HepG2 (cell line): ENCODE measurements around the gene ZNF628. TPM values are rescaled to one million over a fixed set of nuclear protein-coding genes. Genes with fewer than 3 reads are reported as not detected.

Source experiments
- ATAC-seq: fragments of 200-7000 bp; cut with Tn5 transposase; 3 replicates; pipeline ENCODE4 v1.9.1; 2020; ENCODE audit warnings: mild to moderate bottlenecking, moderate library complexity
- BruUV-seq: library from RNA; stranded (reverse); fragments of 400-500 nt; replicated peaks from 2 replicates; lab custom pipeline; 2021; lab: Mats Ljungman, UMichigan
- CTCF ChIA-PET: fragments of 300-600 bp; formaldehyde crosslinking; extraction: SDS; loops from one replicate; lab custom pipeline; 2021; ENCODE audit warnings: low total read pairs, inconsistent platforms, low intra/inter-chr PET ratio; lab: Yijun Ruan, JAX
- POLR2A ChIA-PET: fragments of 350-600 bp; sonication (Branson Sonifier 250); formaldehyde crosslinking; loops from one replicate; lab custom pipeline; 2020; ENCODE audit warnings: antibody characterized with exemption, inconsistent platforms; lab: Yijun Ruan, JAX
- DNase-seq: peaks from one replicate; pipeline ENCODE4 v3.0.0-alpha.2; 2015; ENCODE audit warnings: low spot score
- FAIRE-seq: peaks from 3 replicates; lab custom pipeline; 2011; peaks lifted over from hg19 to GRCh38; lab: Jason Lieb, UNC
- H2AFZ ChIP-seq: one replicate; pipeline ENCODE4 v1.6.1; 2011; ENCODE audit warnings: low read length, inconsistent platforms
- H3K27ac ChIP-seq: fragments of 300-600 bp; 3 replicates; pipeline ENCODE4 v1.8.0; 2011; ENCODE audit warnings: mixed run types, mild to moderate bottlenecking, mixed read lengths, low read length, inconsistent platforms; ENCODE audit not compliant: insufficient read depth; ENCODE audit errors: extremely low read length
- H3K27me3 ChIP-seq, 2 experiments: fragments of 200-600 bp in 1 of 2; 2 replicates in 1 of 2; 3 replicates in 1 of 2; pipeline versions ENCODE4 v1.6.0 to v1.8.0; 2011; ENCODE audit warnings: low read length in 2 of 2, mild to moderate bottlenecking in 2 of 2, moderate library complexity in 2 of 2, inconsistent platforms in 1 of 2; ENCODE audit not compliant: insufficient read depth in 2 of 2, control insufficient read depth in 1 of 2
- H3K36me3 ChIP-seq, 2 experiments: fragments of 200-600 bp in 1 of 2; replicated peaks in 1 of 2; 2 replicates in 1 of 2; 3 replicates in 1 of 2; pipeline versions ENCODE4 v1.5.1 to v1.8.0; 2011; ENCODE audit warnings: low read length in 2 of 2, inconsistent platforms in 1 of 2; ENCODE audit not compliant: insufficient read depth in 2 of 2, control insufficient read depth in 1 of 2
- H3K4me1 ChIP-seq: 2 replicates; pipeline ENCODE4 v1.5.1; 2012; ENCODE audit warnings: low read length, inconsistent platforms; ENCODE audit not compliant: insufficient read depth
- H3K4me2 ChIP-seq: 2 replicates; pipeline ENCODE4 v1.6.0; 2011; ENCODE audit warnings: low read depth, low read length, inconsistent platforms
- H3K4me3 ChIP-seq, 3 experiments: fragments of 200-600 bp in 1 of 3; sonication (generic), shearing (Covaris generic) in 1 of 3; replicated peaks in 1 of 3; 2 replicates each; pipeline ENCODE4 v1.5.1; 2011 to 2016; ENCODE audit warnings: low read length in 3 of 3, inconsistent platforms in 2 of 3, low read depth in 2 of 3, mild to moderate bottlenecking in 2 of 3, control low read depth in 1 of 3, mixed read lengths in 1 of 3; ENCODE audit not compliant: insufficient read depth in 1 of 3
- H3K79me2 ChIP-seq: one replicate; pipeline ENCODE4 v1.6.1; 2011; ENCODE audit warnings: low read length, inconsistent platforms; ENCODE audit not compliant: insufficient read depth
- H3K9ac ChIP-seq: 2 replicates; pipeline ENCODE4 v1.6.0; 2011; ENCODE audit warnings: mild to moderate bottlenecking, low read depth, low read length, inconsistent platforms; ENCODE audit not compliant: insufficient read depth
- H3K9me3 ChIP-seq: 2 replicates; pipeline ENCODE4 v1.5.1; 2012; ENCODE audit warnings: mild to moderate bottlenecking, low read length
- H4K20me1 ChIP-seq: 2 replicates; pipeline ENCODE4 v1.6.0; 2011; ENCODE audit warnings: inconsistent platforms, mild to moderate bottlenecking, low read length, moderate library complexity; ENCODE audit not compliant: insufficient read depth
- BCL3 ChIP-seq: sonication (generic); formaldehyde crosslinking; IDR thresholded peaks from 2 replicates; pipeline ENCODE4 v1.5.1; 2020; ENCODE audit warnings: mild to moderate bottlenecking, missing genetic modification reagents, moderate library complexity
- ELK4 ChIP-seq: sonication (generic); formaldehyde crosslinking; IDR thresholded peaks from 2 replicates; pipeline ENCODE4 v1.9.0; 2021; ENCODE audit warnings: missing genetic modification reagents, borderline replicate concordance
- NR2F6 ChIP-seq, 2 experiments: IDR thresholded peaks; 2 replicates each; pipeline ENCODE4 v1.6.1; 2016; ENCODE audit warnings: antibody characterized with exemption in 1 of 2, mild to moderate bottlenecking in 1 of 2
- SNAI1 ChIP-seq: sonication (generic); formaldehyde crosslinking; IDR thresholded peaks from 2 replicates; pipeline ENCODE4 v1.5.0; 2020; ENCODE audit warnings: mild to moderate bottlenecking, missing genetic modification reagents, borderline replicate concordance
- TCF12 ChIP-seq, 2 experiments: fragments of 450-650 bp in 1 of 2; sonication (generic) in 1 of 2; formaldehyde crosslinking in 1 of 2; IDR thresholded peaks; 2 replicates each; pipeline versions ENCODE4 v1.6.1 to v1.8.0; 2017 to 2022; ENCODE audit warnings: antibody characterized with exemption in 1 of 2, mild to moderate bottlenecking in 1 of 2, missing genetic modification reagents in 1 of 2, moderate library complexity in 1 of 2
- TP53 ChIP-seq: sonication (generic); formaldehyde crosslinking; conservative IDR thresholded peaks from 2 replicates; pipeline ENCODE4 v1.4.0; 2020; ENCODE audit warnings: missing genetic modification reagents
- TRAFD1 ChIP-seq: sonication (generic); formaldehyde crosslinking; IDR thresholded peaks from 2 replicates; pipeline ENCODE4 v1.5.1; 2020; ENCODE audit warnings: missing genetic modification reagents, mild to moderate bottlenecking, borderline replicate concordance
- ZBTB33 ChIP-seq: sonication (generic); formaldehyde crosslinking; IDR thresholded peaks from 2 replicates; pipeline ENCODE4 v1.4.0; 2020; ENCODE audit warnings: missing genetic modification reagents
- ZNF143 ChIP-seq: sonication (generic); formaldehyde crosslinking; IDR thresholded peaks from 2 replicates; pipeline ENCODE4 v1.4.0; 2020; ENCODE audit warnings: missing genetic modification reagents
- ZNF770 ChIP-seq: sonication (generic); formaldehyde crosslinking; IDR thresholded peaks from 2 replicates; pipeline ENCODE4 v1.5.0; 2020; ENCODE audit warnings: mild to moderate bottlenecking, missing genetic modification reagents
- ZSCAN5A ChIP-seq: sonication (generic); formaldehyde crosslinking; IDR thresholded peaks from 2 replicates; pipeline ENCODE4 v1.8.0; 2022; ENCODE audit warnings: mild to moderate bottlenecking, missing genetic modification reagents, borderline replicate concordance
- WGBS: methylation state at CpG from one replicate; pipeline ENCODE4 v1.1.6; 2017; ENCODE audit warnings: low lambda C conversion rate; 5-methylcytosine and 5-hydroxymethylcytosine counted together
- in situ Hi-C: cut with HindIII; loops from 2 replicates; pipeline ENCODE4 v1.10.0; 2017; ENCODE audit warnings: low pct_unique_long_range_greater_than_20kb; ENCODE audit not compliant: extremely low pct_ligation_motif_present
- intact Hi-C: fragments of 100-400 bp; cut with micrococcal nuclease; formaldehyde crosslinking; loops from one replicate; pipeline ENCODE4 v1.10.0; 2022; ENCODE audit not compliant: unreplicated experiment
- polyA plus RNA-seq, 8 experiments: library from polyadenylated mRNA; depleted of rRNA in 3 of 8; stranded (reverse) in 7 of 8; unstranded in 1 of 8; fragments of >200 nt; fragmentation: Illumina TruSeq in 4 of 8; extraction: Trizol in 4 of 8; gene quantifications; 2 replicates each; pipeline versions ENCODE4 v1.2.1 to v1.2.3, GENCODE V29; 2011 to 2016; ENCODE audit warnings: low read depth in 4 of 8, missing spikeins in 1 of 8, mixed read lengths in 1 of 8; ENCODE audit not compliant: insufficient read depth in 1 of 8
- total RNA-seq, 5 experiments: library from RNA; depleted of rRNA; stranded (reverse); fragments of >200 nt; fragmentation: Illumina TruSeq; extraction: Trizol; gene quantifications; 2 replicates each; pipeline ENCODE4 v1.2.3, GENCODE V29; 2016; ENCODE audit warnings: low read depth in 1 of 5

The ZNF628 gene
- total and polyA plus RNA-seq, 2 of the 13 experiments (the other 11 are each of a cell fraction or from before 2014, with no cell fraction given) = 0.54 to 1.2 TPM

- FAIRE-seq (no peak), ATAC-seq (no peak), DNase-seq (no peak)
- Histone ChIP-seq H4K20me1 (no peaks in the 10 kb centered on the region), H2AFZ (no peak overlapping the region), H3K27ac (no peak overlapping the region), H3K27me3 (peaks cover 17 to 86% of the 10 kb centered on the region in 2 experiments), H3K36me3 (no peaks in the 10 kb centered on the region), H3K4me1 (no peaks in the 10 kb centered on the region), H3K4me3 (no peak overlapping the region), H3K4me2 (no peak overlapping the region), H3K9ac (no peak overlapping the region), H3K79me2 (no peaks in the 10 kb centered on the region), H3K9me3 (no peaks in the 10 kb centered on the region)
- intact Hi-C loops (no loop called here), in situ Hi-C loops (no loop called here)
- 40% methylated on average over 11 of the region's 11 CpGs for WGBS
- ChIA-PET POLR2A (no interaction called here), CTCF (no interaction called here)
- BruUV-seq = no TSS peak
- TF ChIP-seq TCF12 (IDR thresholded peaks at IDR 0.05) (no peak), TCF12 (CRISPR knock-in tag; IDR thresholded peaks at IDR 0.05) (no peak), BCL3 (CRISPR knock-in tag) (no peak), TP53 (CRISPR knock-in tag) (no peak), SNAI1 (CRISPR knock-in tag) (no peak), NR2F6 (IDR thresholded peaks at IDR 0.05) (no peak), NR2F6 (CRISPR knock-in tag; IDR thresholded peaks at IDR 0.05) (no peak), ZNF143 (CRISPR knock-in tag) (no peak), ELK4 (CRISPR knock-in tag) (no peak), ZBTB33 (no peak), ZSCAN5A (CRISPR knock-in tag) (no peak), TRAFD1 (CRISPR knock-in tag) (no peak), ZNF770 (no peak)
These were observed 19.4 kb downstream of the ZNF628 start for GRCh38 chr19:55495646-55496349.
